ENCODE measurements around the gene MGMT.

MGMT gene

GRCh38 chr10:129581827-129582411, 114.9 kb downstream of the MGMT start:
- no peak for DNase-seq (ENCODE audit: low read depth)
- no peak for TF ChIP-seq CTCF (IDR thresholded peaks at IDR 0.05; ENCODE audit: control insufficient read depth, extremely low read depth, insufficient read depth)
- no peak overlapping the region for H3K4me3 ChIP-seq (ENCODE audit: low read depth, low read length)

- no peak for TF ChIP-seq CTCF (IDR thresholded peaks at IDR 0.05; ENCODE audit: control insufficient read depth, extremely low read depth, insufficient read depth)
- no peak for DNase-seq (ENCODE audit: low read depth)
- no peak overlapping the region for H3K4me3 ChIP-seq (ENCODE audit: low read depth, low read length)
Observed at GRCh38 chr10:129583831-129584230, 116.8 kb downstream of the MGMT start.

GRCh38 chr10:129586898-129587443, 119.9 kb downstream of the MGMT start:
- no peak for TF ChIP-seq CTCF (IDR thresholded peaks at IDR 0.05; ENCODE audit: control insufficient read depth, extremely low read depth, insufficient read depth)
- DNase-seq (ENCODE audit: low read depth): no peak
- H3K4me3 ChIP-seq (ENCODE audit: low read depth, low read length): no peak overlapping the region

- no peak for TF ChIP-seq CTCF (IDR thresholded peaks at IDR 0.05; ENCODE audit: control insufficient read depth, extremely low read depth, insufficient read depth)
- H3K4me3 ChIP-seq (ENCODE audit: low read depth, low read length): no peak overlapping the region
- DNase-seq (ENCODE audit: low read depth): no peak
Observed at GRCh38 chr10:129589546-129589945, 122.5 kb downstream of the MGMT start.

GRCh38 chr10:129593953-129594352, 126.9 kb downstream of the MGMT start:
- no peak for TF ChIP-seq CTCF (IDR thresholded peaks at IDR 0.05; ENCODE audit: control insufficient read depth, extremely low read depth, insufficient read depth)
- DNase-seq (ENCODE audit: low read depth): no peak

GRCh38 chr10:129594811-129595210, 127.8 kb downstream of the MGMT start:
- DNase-seq (ENCODE audit: low read depth): no peak
- no peak overlapping the region for H3K4me3 ChIP-seq (ENCODE audit: low read depth, low read length)
- no peak for TF ChIP-seq CTCF (IDR thresholded peaks at IDR 0.05; ENCODE audit: control insufficient read depth, extremely low read depth, insufficient read depth)

More at GRCh38 chr10:129593953-129594352, 126.9 kb downstream of the MGMT start:
- no peak overlapping the region for H3K4me3 ChIP-seq (ENCODE audit: low read depth, low read length)

- no peak overlapping the region for H3K4me3 ChIP-seq (ENCODE audit: low read depth, low read length)
- no peak for TF ChIP-seq CTCF (IDR thresholded peaks at IDR 0.05; ENCODE audit: control insufficient read depth, extremely low read depth, insufficient read depth)
- DNase-seq (ENCODE audit: low read depth): no peak
Observed at GRCh38 chr10:129598413-129598812, 131.4 kb downstream of the MGMT start.
